Tongue (tissue), 2 donors: ENCODE results near the gene ZNF544. TPM values are rescaled to one million over a fixed set of nuclear protein-coding genes. Genes with fewer than 3 reads are reported as not detected.
A peak's percentile ranks its signal among the peaks of the same experiment; 100 is the strongest.
"Not testable (repeated sequence)": the region's sequence is repeated elsewhere in the genome, so short reads cannot be mapped to it uniquely, and the experiment has no call there.

ENCODE experiments used
- DNase-seq: peaks from one replicate; pipeline ENCODE4 v3.0.0-alpha.2; 2015
- total RNA-seq: library from RNA; depleted of rRNA; stranded (reverse); fragments of >200 nt; gene quantifications from one replicate; pipeline ENCODE4 v1.2.3, GENCODE V29; 2014

The ZNF544 gene
- total RNA-seq, 1 donor from 2014 or later: 34.2 TPM

DNA sequence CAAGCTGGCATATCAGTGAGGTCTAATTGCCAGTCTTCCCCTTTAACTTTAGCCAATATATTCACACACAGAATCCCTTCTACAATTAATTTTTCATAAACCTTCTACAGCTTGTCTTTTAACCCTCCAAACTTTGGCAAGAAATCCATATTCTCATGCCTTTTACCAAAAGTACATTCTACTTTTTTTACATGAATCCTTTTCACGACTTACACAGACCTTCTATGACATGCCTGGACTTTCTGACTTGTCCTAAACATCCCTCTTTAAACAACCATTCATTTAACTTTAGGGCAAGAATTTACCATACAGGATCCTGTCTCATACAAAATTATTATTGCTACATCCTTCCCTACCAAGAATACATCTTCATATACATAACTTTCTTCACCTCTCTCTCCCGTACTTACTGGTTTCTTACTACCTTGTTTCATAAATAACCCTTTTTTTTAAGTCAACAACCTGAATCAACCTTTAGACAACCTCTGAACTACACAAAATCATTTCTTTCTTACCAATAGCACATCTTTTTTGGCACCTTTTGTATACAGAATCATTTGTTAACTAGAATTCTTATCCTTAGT, 23.5 kb downstream of the ZNF544 start:
- DNase-seq: no peak

DNA sequence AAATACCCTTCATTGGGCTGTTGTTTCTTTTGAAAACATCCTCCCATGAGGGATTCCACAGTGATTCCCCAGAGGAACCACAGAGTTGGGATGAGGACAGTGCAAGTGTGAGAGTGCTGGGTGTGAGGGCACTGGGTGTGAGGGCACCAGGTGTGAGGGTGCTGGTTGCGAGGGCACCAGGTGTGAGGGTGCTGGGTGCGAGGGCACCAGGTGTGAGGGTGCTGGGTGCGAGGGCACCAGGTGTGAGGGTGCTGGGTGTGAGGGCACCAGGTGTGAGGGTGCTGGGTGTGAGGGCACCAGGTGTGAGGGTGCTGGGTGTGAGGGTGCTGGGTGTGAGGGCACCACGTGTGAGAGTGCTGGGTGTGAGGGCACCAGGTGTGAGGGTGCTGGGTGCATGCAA, 29.5 kb downstream of the ZNF544 start:
- DNase-seq: not testable (repeated sequence)

DNA sequence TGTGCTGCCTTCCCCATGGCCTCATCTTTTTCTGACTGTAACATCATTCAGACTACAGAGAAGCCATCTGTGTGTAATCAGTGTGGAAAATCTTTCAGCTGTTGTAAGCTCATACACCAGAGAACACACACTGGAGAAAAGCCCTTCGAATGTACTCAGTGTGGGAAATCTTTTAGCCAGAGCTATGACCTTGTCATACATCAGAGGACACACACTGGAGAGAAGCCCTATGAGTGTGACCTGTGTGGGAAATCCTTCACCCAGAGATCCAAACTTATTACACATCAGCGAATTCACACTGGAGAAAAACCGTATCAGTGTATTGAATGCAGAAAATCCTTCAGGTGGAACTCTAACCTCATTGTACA, 32.9 kb downstream of the ZNF544 start:
- DNase-seq: no peak

DNA sequence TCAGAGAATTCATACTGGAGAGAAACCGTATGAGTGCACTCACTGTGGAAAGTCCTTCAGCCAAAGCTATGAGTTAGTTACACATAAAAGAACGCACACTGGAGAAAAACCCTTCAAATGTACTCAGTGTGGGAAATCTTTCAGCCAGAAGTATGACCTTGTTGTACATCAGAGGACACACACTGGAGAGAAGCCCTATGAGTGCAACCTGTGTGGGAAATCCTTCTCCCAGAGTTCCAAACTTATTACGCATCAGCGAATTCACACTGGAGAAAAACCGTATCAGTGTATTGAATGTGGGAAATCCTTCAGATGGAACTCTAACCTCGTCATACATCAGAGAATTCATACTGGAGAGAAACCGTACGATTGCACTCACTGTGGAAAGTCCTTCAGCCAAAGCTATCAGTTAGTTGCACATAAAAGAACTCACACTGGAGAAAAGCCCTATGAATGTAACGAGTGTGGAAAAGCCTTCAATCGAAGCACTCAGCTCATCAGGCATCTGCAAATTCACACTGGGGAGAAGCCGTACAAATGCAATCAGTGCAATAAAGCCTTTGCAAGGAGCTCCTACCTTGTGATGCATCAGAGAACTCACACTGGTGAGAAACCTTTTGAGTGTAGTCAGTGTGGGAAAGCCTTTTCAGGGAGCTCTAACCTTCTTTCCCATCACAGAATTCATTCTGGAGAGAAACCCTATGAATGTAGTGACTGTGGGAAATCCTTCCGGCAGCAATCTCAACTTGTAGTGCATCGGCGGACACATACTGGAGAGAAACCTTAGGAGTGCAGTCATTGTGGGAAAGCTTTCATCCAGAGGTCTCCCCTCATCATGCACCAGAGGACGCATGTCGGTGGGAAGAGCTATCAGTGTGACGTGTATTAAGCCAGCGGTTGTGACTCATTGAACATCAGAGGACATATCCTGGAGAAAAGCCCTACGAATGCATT, 33.5 kb downstream of the ZNF544 start:
- no peak for DNase-seq

DNA sequence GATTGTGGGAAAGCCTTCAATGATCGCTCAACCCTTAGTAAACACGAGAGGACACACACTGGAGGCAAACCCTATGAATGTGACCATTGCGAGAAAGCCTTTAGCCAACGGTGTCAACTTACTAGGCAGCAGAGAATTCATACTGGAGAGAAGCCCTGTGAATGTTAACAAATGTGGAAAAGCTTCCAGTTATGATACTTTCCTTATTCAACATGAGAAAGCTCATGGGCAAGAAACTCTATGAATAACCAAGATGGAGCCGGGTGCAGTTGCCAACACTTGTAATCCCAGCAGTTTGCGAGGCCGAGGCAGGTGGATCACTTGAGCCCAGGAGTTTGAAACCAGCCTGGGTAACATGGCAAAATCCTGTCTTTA, 34.2 kb downstream of the ZNF544 start:
- no peak for DNase-seq

DNA sequence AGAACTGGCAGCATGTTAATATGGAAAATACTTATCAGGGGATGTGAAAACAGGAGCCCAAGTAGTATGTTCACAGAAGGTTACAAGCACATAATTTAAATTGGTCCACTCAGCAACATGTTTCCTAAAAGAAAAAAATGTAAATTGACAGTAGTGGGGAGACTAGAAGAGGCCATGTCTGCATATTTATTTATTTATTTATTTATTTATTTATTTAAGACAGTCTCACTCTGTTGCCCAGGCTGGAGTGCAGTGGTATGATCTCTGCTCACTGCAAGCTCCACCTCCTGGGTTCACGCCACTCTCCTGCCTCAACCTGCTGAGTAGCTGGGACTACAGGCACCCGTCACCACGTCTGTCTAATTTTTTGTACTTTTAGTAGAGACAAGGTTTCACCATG, 36.4 kb downstream of the ZNF544 start:
- no peak for DNase-seq

DNA sequence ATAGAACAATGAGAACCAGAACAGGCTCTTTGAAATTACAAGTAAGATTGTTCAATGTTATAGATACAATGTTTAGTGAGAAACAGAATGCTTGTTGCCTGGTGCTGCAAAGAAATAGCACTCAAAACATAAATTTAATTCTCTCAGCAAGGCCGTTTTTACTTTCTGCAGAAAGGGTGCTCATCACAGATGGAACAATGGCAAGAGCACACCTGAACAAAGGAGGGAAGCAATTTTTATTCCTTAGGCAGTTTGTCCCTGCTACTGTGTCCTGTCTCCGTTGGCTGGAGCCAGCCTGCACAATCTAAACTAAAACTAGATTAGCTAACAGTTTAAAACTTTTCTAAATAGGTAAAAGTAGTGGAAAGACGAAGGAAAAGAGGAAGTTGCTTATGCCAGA, 39.6 kb downstream of the ZNF544 start:
- DNase-seq: no peak

DNA sequence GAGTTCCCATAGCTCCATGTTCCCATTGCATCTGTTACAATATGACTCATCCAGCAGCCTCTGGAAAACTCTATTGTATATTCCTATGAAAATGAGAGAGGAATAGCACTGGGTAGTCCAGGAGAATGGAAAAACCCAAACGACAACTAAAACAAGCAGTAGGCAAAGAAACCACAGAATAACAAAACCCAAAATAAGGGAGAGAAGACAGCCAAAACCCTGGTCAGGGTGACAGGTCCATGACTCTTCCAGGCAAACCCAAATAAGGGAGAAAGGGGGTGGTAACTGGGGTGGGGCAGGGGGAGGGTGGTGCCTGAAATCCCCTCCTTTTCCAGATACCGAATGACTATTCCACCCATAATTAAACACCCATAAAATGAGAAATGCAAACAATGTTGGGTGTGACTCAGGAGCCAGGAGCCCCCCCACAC, 46.1 kb downstream of the ZNF544 start:
- no peak for DNase-seq

DNA sequence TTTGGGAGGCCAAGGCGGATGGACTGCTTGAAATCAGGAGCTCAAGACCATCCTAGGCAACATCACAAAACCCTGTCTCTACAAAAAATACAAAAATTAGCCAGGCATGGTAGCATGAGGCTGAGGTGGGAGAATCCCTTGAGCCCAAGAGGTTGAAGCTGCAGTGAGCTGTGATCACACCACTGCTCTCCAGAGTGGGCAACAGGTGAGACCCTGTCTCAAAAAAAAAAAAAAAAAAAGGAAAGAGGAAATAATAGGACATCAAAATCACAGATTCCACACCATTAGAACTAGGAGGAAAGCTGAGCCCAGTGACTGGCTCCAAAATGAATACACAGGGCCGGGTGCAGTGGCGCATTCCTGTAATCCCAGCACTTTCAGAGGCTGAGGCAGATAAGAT, 46.9 kb downstream of the ZNF544 start:
- no peak for DNase-seq

DNA sequence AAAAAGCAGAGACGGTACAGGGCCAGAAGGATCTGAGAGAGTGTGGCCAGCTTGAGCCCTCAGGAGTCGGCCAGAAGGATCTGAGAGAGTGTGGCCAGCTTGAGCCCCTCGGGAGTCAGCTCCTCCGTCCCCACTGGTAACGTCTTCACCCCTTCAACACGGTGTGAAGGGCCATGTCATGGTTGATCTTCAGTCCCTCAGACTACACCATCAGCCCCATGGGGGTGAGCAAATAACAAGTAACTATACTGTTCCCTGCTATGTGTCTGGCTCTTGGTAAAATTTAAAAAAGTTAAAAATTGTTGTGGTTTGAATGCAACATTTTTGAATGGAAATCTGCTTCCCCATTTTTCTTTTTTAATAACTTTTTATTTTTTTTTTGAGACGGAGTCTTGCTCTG, 48.5 kb downstream of the ZNF544 start:
- no peak for DNase-seq

DNA sequence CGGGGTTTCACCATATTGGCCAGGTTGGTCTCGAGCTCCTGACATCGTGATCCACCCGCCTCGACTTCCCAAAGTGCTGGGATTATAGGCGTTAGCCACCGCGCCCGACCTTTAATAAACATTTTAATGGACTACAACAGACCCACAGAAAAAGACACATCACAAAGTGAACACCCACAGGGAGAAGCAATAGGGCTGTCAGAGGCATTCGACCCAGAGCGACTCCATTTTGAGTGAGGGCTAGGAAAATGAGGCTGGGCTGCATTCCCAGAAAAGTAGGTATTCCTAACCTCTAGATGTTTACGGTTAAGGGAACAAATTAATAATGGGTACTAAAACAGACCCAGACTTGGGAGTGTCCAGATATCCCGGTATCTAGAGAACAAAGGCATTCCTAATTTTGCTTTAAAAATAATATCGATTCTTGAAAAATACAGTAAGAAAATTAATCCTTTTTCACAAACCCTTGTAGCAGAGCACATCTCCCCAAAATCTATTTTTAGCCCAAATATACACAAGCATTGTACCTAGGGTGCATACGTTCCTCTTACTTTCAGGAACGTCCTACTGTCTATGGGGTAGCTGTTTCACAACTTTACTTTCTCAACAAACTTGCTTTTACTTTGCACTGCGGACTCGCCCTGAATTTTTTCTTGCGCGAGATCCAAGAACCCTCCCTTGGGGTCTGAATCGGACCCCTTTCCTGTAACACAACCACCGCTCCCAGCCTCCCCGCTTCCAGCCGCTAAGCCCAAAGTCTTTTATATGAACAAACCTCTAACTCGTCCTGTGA, 49.2 kb downstream of the ZNF544 start:
- peak; percentile 9 for DNase-seq

DNA sequence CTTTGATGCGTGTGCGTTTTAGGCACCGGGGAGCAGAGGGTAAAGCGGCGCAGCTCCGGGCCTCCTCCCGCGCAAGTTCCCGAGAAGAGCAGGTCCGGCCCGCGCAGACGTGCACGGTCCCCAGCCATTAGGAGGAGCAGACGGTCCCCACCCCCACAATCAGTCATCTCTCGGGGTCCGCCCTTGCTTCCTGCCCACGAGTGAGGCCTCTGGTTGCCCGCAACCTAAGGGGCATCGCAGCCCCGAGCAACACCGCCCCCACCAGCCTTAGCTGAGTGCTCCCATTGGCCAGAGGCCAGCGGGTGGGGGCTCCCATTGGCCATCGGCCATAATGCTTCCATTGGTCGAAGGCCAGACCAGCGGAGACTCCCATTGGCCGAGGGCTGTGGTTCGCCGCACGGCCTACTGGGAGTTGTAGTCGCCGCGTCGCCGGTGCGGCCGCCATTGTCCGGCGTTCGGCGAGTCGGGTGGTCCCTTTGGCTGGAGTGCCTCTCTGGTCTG, 49.9 kb downstream of the ZNF544 start, which contains the start of gene ZNF8:
Gene ZNF8, plus strand, starts transcription at position 415 of the 501 bp plus-strand sequence. CDS start 127 bp downstream, outside the sequence.
- DNase-seq: peak; percentile 99

DNA sequence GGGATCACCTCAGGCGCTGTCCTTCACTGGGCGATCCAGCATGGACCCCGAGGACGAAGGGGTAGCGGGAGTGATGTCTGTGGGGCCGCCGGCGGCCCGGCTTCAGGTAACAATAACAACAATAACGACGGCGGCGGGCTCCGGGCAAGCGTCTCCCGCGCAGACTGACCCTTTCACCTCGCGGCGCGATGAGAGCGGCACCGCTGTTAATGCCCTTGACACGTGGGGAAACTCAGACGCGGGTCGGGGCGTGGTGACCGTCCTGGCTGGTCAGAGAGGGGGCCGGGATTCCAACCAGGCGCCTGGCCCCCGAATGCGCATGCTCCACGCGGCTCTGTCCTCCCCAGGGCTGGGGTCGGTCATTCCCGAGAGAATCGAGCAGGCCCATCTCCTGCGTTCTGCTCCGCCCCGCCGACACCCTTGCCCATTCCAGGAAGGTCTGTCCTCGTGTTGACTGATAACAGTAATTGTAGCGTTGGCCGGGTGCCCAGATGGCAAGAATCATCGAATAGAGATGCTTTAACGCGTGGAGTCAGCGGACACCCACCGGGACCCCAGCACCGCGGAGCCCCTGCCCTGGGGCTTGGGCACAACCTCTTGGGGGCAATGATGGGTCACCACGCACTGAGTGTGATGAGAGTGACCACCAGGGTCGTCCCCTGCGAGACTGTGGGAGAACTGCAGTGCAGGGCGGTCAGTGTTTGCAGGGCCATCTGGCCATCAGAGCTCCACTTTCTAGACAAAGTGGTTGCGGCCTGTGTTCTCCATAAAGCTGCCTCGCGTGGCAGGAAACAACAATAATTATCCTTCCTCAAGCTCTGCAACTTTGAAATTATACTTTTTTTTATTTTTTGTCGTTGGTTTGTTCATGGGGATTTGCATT, 50.6 kb downstream of the ZNF544 start:
- DNase-seq: peak; percentile 74

DNA sequence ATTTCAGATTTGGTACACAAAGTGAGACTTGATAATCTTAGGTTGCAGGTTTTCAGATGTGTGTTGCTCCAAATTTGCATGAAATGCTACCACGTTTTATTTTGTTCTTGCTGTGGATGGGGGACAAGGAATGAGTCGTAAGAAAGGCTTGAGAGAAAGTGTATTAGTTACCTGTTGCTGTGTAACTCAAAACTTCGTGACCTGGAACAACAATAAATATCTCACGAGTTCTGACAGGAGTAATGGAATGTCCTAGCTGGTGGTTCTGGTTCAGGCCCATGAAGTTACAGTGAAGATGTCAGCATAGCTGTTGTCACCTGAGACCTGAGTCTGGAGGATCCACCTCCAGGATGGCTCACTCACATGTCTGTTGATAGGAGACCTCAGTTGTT, 51.2 kb downstream of the ZNF544 start:
- DNase-seq: no peak

DNA sequence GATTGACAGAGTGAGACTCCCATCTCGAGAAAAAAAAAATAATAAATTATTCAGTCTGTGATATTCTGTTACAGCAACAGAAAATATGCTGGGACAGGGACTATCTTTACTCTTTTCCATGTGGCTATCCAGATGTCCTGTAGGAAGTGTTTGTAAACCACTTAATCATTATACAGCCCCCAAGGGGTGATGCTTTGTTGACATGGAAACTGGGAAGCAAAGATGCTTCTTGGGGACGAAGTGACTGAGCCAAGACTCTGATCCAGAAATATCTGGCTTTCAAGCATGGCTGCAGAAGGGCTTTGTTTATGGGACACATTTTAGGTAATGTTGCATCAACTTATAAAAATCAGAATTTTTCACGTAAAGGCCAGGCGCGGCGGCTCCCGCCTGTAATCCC, 55.5 kb downstream of the ZNF544 start:
- no peak for DNase-seq

DNA sequence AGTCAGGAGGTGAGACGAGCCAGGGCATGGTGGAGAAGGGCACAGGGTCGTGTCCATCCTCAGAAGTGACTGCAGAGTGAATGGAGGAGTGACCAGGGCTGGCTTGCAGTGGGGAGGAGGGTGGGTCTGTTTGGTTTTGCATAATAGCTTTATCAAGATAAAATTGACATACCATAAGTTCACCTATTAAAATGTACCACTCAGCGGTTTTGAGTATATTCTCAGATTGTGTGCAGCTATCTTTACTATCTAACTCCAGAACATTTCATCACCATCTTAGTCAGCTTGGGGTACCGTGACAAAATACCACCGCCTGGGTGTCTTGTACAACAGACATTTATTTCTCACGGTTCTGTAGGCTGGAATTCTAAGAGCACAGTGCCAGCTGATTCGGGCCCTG, 63.2 kb downstream of the ZNF544 start:
- DNase-seq: no peak

DNA sequence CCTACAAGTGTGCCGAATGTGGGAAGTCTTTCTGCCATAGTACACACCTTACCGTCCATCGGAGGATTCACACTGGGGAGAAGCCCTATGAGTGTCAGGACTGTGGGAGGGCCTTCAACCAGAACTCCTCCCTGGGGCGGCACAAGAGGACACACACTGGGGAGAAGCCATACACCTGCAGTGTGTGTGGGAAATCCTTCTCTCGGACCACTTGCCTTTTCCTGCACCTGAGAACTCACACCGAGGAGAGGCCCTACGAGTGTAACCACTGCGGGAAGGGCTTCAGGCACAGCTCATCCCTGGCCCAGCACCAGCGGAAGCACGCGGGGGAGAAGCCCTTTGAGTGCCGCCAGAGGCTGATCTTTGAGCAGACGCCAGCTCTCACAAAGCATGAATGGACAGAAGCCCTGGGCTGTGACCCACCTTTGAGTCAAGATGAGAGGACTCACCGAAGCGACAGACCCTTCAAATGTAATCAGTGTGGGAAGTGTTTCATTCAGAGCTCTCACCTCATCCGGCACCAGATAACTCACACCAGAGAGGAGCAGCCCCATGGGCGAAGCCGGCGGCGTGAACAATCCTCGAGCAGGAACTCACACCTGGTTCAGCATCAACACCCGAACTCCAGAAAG, 66.1 kb downstream of the ZNF544 start:
- DNase-seq: no peak

DNA sequence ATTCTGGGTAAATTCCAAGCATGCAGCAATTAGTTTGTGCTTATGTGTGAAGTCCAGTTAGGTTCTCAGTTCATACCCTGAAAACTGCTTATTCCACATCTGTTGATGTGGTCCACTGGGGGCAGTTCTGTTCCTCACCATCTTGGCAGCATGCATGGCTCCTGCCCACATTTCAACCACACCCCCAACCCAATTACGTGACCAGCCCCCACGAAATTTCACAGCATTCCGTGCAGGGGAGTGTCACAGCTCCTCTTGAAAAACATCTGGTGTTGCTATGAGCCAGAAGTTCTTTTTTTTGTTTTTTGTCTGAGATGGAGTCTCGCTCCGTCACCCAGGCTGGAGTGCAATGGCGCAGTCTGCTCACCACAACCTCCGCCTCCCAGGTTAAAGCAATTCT, 67.4 kb downstream of the ZNF544 start:
- DNase-seq: peak; percentile 28

DNA sequence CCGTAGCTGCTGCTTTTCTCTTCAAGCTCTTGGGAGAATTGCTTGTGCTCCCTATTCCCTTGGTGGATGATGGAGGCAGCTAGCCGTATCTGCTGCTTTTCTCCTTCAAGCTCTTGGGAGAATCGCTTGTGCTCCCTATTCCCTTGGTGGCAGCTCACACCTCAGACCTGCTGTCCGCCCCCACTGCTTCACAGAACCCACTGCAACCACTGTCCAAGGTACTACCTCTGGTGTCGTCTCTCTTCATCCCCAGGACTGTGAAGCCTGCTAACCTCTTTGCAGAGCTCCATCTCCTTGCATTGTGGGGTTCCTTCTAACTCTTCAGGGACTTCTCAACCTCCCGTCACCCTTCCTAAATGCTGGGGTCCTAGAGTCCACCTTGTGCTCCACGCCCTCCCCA, 71.9 kb downstream of the ZNF544 start:
- DNase-seq: no peak

DNA sequence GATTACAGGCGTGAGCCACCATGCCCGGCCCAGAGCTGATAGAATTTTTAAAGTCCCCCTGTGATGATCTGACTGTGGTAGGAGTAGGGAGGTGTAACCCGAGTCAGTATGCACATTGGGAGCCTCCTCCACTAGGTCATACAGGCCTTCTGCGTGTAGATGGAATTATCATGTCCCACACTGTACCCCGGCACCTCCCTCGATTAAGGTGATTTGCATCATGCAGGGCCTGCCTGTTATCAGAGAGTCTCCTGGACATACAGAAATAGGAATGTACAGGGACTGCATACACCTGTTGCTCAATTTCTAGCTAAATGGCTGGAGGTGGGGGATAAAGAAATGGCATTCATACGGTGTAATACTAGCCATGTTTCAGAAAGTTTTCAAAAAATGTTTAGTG, 75.5 kb downstream of the ZNF544 start:
- DNase-seq: no peak

DNA sequence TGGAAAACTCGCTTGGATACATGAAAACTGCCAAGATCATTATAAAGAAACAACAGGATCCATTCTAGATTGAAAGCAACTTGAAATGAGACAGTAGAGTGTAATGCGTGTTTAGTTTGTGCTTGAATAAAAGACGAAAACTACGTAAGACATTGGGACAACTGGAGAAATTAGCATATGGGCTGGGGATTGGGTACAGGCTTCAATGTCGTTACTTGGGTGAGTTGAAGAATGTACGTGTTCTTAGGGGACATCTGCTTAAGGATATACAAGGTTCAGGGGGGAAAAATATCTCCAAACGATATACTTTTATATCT, 76.0 kb downstream of the ZNF544 start:
- DNase-seq: no peak
